ENCODE data around the gene HINT3. TPM values are rescaled to one million over a fixed set of nuclear protein-coding genes. Genes with fewer than 3 reads are reported as not detected.

HINT3 gene
- total and polyA plus RNA-seq, 2 of the 13 experiments (the other 11 are each of a cell fraction or from before 2014, with no cell fraction given), result 3.1 to 22.8 TPM

- Histone ChIP-seq H3K79me2 (ENCODE audit: insufficient read depth, low read length) (peaks cover 63% of the 10 kb centered on the region), H3K9ac (ENCODE audit: insufficient read depth, low read depth, low read length) (peak overlapping the region; percentile 91), H3K9me3 (ENCODE audit: low read length) (no peaks in the 10 kb centered on the region), H2AFZ (ENCODE audit: low read length) (peak overlapping the region; percentile 24), H3K27ac (ENCODE audit: extremely low read length, insufficient read depth, low read length) (peak overlapping the region; percentile 87), H3K4me2 (ENCODE audit: low read depth, low read length) (peak overlapping the region; percentile 90), H3K4me1 (ENCODE audit: insufficient read depth, low read length) (peaks cover 69% of the 10 kb centered on the region), H3K27me3 (ENCODE audit: control insufficient read depth in 1 of 2, insufficient read depth in 2 of 2, low read length in 2 of 2) (no peaks in the 10 kb centered on the region; a peak in 1 of 5 replicates), H3K4me3 (replicated peaks in 1 of 3; ENCODE audit: insufficient read depth in 1 of 3, low read depth in 2 of 3, low read length in 3 of 3) (peak overlapping the region; percentile 80 to 95 (median 84)), H3K36me3 (replicated peaks in 1 of 2; ENCODE audit: control insufficient read depth in 1 of 2, insufficient read depth in 2 of 2, low read length in 2 of 2) (no peaks in the 10 kb centered on the region), H4K20me1 (ENCODE audit: insufficient read depth, low read length) (peaks cover 12% of the 10 kb centered on the region)
- ChIA-PET CTCF (ENCODE audit: low intra/inter-chr PET ratio, low total read pairs) (no interaction called here), POLR2A (interaction anchor here (0.9 to 5.4 kb wide), 21 partner anchors 8 to 686 kb away, joined by 3 to 71 read pairs (median 6); partner anchors contain the start of genes HDDC2, HINT3 and NCOA7)
- DNase-seq (ENCODE audit: low spot score) (peak; percentile 63), FAIRE-seq (peak; percentile 26), ATAC-seq (peak; percentile 51)
- TSS peak; percentile 71 for BruUV-seq (replicated peaks)
- 4% methylated on average over 10 of the region's 10 CpGs for WGBS (ENCODE audit: low lambda C conversion rate)
- in situ Hi-C loops (cut with HindIII; ENCODE audit: extremely low pct_ligation_motif_present, low pct_unique_long_range_greater_than_20kb) (no loop called here), intact Hi-C loops (cut with micrococcal nuclease; ENCODE audit: unreplicated experiment) (no loop called here)
- TF ChIP-seq ZNF710 (CRISPR knock-in tag; IDR thresholded peaks at IDR 0.05; ENCODE audit: borderline replicate concordance) (no peak), BRD4 (CRISPR knock-in tag; IDR thresholded peaks at IDR 0.05) (no peak), GATAD2A (CRISPR knock-in tag; IDR thresholded peaks at IDR 0.05) (0 out of 2 replicates have a peak, but pooled peaks have one; percentile 6), TERF1 (CRISPR knock-in tag; IDR thresholded peaks at IDR 0.05) (no peak), HMGXB4 (CRISPR knock-in tag; IDR thresholded peaks at IDR 0.05; ENCODE audit: borderline replicate concordance in 1 of 2, low read depth in 1 of 2) (peak in 1 of 2 experiments; percentile 1; a peak in 2 of 4 replicates), CEBPZ (IDR thresholded peaks at IDR 0.05; ENCODE audit: low read length) (no peak), MYNN (CRISPR knock-in tag; IDR thresholded peaks at IDR 0.05; ENCODE audit: low read depth) (no peak; the same call in 1 of the 2 replicates), ZBTB20 (CRISPR knock-in tag; IDR thresholded peaks at IDR 0.05; ENCODE audit: borderline replicate concordance, low read depth) (0 out of 2 replicates have a peak, but pooled peaks have one; percentile 3), ZNF816 (CRISPR knock-in tag; IDR thresholded peaks at IDR 0.05; ENCODE audit: borderline replicate concordance) (no peak), THAP7 (CRISPR knock-in tag; IDR thresholded peaks at IDR 0.05) (no peak), FOXA1 (IDR thresholded peaks at IDR 0.05) (no peak), FOXA1 (CRISPR knock-in tag; IDR thresholded peaks at IDR 0.05) (no peak)
Observed at GRCh38 chr6:125987026-125987617, 30.6 kb downstream of the HINT3 start.
